ENCODE measurements around the gene PRIMPOL.
"Not testable (repeated sequence)": the region's sequence is repeated elsewhere in the genome, so short reads cannot be mapped to it uniquely, and the experiment has no call there.

GRCh38 chr4:184616168-184616567 is 33.4 kb upstream of the PRIMPOL start:
- TF ChIP-seq EZH2 (IDR thresholded peaks at IDR 0.05; ENCODE audit: low read length, unreplicated experiment); CTCF (conservative IDR thresholded peaks at IDR 0.05; ENCODE audit: low read depth, low read length): not testable (repeated sequence)
